ENCODE measurements around the gene FNDC5. TPM values are rescaled to one million over a fixed set of nuclear protein-coding genes. Genes with fewer than 3 reads are reported as not detected.

The FNDC5 gene
- total RNA-seq, 1 experiment from 2014 or later: 0.84 TPM

- Histone ChIP-seq H3K4me3 (no peak overlapping the region), H3K4me1 (replicated peaks) (peaks cover 22% of the 10 kb centered on the region), H3K27me3 (replicated peaks) (no peaks in the 10 kb centered on the region), H3K27ac (no peak overlapping the region), H3K9me3 (replicated peaks) (no peaks in the 10 kb centered on the region), H3K36me3 (peaks cover 44% of the 10 kb centered on the region)
- no peak for DNase-seq (ENCODE audit: low read depth in 1 of 2, low spot score in 2 of 2)
These were observed 10.8 kb downstream of the FNDC5 start for GRCh38 chr1:32859915-32860314.

GRCh38 chr1:32858791-32859190 is 11.9 kb downstream of the FNDC5 start:
- peak in 1 of 2 experiments; percentile 11 for DNase-seq (ENCODE audit: low read depth in 1 of 2, low spot score in 2 of 2)
- no peak overlapping the region for H3K27ac ChIP-seq
- peaks cover 22% of the 10 kb centered on the region for H3K4me1 ChIP-seq (replicated peaks)
- no peak overlapping the region for H3K4me3 ChIP-seq
- no peaks in the 10 kb centered on the region for H3K9me3 ChIP-seq (replicated peaks)
- H3K36me3 ChIP-seq: peaks cover 55% of the 10 kb centered on the region
- H3K27me3 ChIP-seq (replicated peaks): no peaks in the 10 kb centered on the region

GRCh38 chr1:32858136-32858535 is 12.6 kb downstream of the FNDC5 start:
- no peak overlapping the region for H3K4me3 ChIP-seq
- peaks cover 22% of the 10 kb centered on the region for H3K4me1 ChIP-seq (replicated peaks)
- DNase-seq (ENCODE audit: low read depth in 1 of 2, low spot score in 2 of 2): no peak
- no peaks in the 10 kb centered on the region for H3K27me3 ChIP-seq (replicated peaks)
- H3K27ac ChIP-seq: no peak overlapping the region
- H3K9me3 ChIP-seq (replicated peaks): no peaks in the 10 kb centered on the region
- peaks cover 59% of the 10 kb centered on the region for H3K36me3 ChIP-seq

DNA sequence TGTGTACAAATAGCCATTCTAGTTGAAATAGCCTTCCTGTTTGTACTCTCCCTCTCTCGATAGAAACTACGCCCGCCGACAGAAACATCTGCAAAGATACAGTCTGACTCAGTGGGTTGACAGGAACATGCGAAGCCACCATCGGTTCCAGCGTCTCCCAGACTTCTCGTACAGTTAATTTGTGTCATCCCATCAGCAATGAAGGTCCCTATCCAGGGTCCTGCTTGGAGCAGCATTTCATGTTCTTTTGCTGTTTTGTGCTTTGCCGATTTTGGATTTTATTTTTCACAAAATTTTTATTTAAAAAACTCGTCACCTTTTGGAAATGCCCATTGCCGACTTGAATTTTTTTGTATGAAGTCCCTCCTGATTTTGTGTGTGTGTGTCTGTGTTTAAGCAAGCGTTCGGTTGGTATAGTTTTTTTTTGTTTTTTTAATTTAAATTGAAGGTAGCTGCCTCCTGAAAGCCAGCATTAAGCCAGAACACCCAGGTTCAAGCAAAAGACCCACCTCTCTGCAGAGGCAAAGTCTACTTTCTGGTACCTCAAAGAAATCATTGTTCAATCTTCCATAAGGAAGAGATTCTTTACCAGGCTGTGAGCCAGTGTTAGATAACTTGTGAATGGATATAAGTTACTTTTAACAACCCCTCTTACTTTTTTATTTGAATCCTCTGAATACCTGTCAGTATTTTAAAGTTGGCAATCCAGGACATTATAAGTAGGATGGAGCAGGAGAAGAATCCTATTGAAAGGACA is 14.7 kb downstream of the FNDC5 start:
- Histone ChIP-seq H3K9me3 (replicated peaks) (no peaks in the 10 kb centered on the region), H3K4me3 (no peak overlapping the region), H3K4me1 (replicated peaks) (peaks cover 10% of the 10 kb centered on the region; the same call in 1 of the 2 replicates), H3K36me3 (peaks cover 62% of the 10 kb centered on the region), H3K27me3 (replicated peaks) (no peaks in the 10 kb centered on the region), H3K27ac (no peak overlapping the region)
- no peak for DNase-seq (ENCODE audit: low read depth in 1 of 2, low spot score in 2 of 2)

DNA sequence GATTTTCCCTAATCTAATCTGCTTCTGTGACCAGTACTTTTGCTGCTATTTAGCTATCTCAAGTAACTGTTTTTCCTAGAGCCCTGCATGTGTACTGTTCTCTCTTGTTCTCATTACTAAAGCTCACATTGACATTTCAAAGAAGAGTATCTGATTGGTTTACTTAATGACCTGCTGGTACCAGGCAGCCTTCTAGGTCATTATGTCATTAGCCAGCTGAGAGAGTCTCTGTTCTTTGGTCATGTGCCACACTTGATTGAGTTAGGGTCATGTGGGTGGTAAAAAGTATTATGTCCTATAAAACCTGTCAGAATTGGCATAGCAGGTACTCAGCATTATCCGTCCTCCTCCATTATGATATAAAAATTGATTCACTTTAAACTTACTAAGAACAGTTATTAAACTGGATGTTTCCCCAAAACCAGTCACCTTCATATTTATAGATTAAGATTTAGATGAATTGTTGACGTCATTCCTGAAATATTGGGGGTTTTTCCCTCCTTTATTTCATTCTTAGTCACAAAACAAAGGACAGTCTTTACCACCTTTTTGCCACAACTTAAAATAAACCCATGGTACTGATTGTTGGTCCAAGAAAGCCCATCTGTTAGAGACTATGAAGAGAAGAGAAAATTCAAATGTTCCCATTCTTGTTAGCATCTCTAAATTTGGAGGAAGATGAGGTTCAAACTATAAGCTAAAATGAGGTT is 22.2 kb downstream of the FNDC5 start:
- H3K4me1 ChIP-seq (replicated peaks): no peaks in the 10 kb centered on the region
- H3K9me3 ChIP-seq (replicated peaks): no peaks in the 10 kb centered on the region
- H3K27me3 ChIP-seq (replicated peaks): no peaks in the 10 kb centered on the region
- H3K27ac ChIP-seq: no peak overlapping the region
- H3K4me3 ChIP-seq: no peak overlapping the region
- no peak for DNase-seq (ENCODE audit: low read depth in 1 of 2, low spot score in 2 of 2)
- H3K36me3 ChIP-seq: peaks cover 44% of the 10 kb centered on the region

DNA sequence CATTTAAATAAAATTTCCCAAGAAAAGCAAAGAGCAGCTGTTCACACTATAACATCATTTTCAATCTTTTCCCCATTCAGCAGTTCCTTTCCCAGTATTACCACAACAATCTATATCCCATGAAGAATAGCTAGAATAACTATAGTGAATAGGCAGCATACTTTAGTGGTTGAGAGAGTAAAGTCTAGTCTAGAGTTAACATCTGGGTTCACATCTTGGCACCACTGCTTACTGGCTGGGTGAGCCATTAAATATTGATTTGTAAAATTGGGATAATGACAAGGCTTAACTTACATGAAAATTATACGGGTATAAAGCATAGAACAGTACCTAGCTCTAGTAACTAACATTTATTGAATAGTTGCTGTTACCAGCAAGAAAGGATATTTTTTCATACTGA is 38.8 kb downstream of the FNDC5 start:
- peaks cover 84% of the 10 kb centered on the region for H3K36me3 ChIP-seq
- no peak overlapping the region for H3K4me3 ChIP-seq
- DNase-seq (ENCODE audit: low read depth in 1 of 2, low spot score in 2 of 2): no peak
- H3K27me3 ChIP-seq (replicated peaks): no peaks in the 10 kb centered on the region
- no peaks in the 10 kb centered on the region for H3K4me1 ChIP-seq (replicated peaks)
- no peaks in the 10 kb centered on the region for H3K9me3 ChIP-seq (replicated peaks)
- no peak overlapping the region for H3K27ac ChIP-seq

DNA sequence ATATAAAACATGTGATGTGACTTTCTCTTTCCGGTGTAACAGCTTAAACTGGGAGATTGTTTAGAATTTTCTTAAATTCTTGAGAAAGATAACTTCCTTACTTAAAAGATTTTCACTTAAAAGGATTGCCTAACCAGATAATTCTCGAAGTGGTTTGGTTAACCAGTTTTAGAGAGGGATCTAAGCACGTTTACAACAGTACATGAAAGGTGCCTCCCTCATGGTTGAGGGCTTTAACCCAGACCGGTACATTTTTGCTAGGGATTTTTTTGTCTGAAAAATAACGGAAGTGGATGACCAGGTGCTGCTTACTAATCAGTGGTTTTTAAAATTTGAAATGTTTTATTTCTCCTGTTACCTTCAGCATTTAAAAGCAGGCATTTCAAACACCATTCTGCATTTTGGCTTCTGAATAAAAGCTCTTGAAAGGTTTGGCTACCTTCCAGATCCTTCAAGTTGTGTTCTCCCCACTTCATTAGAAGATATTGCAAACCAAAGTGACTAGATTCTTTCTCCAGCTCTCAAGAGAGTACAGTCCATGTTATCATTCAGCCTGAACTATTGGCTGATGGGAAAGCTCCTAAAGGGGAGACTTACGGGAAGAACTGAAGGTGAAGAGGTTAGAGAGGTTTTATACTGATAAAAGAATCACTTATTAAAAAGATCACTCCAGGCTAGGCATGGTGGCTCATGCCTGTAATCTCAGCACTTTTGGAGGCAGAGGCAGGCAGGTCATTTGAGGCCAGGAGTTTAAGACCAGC is 40.4 kb downstream of the FNDC5 start:
- H3K27ac ChIP-seq: no peak overlapping the region
- H3K27me3 ChIP-seq (replicated peaks): no peaks in the 10 kb centered on the region
- no peak overlapping the region for H3K4me3 ChIP-seq
- H3K4me1 ChIP-seq (replicated peaks): no peaks in the 10 kb centered on the region
- peaks cover 90% of the 10 kb centered on the region for H3K36me3 ChIP-seq
- no peak for DNase-seq (ENCODE audit: low read depth in 1 of 2, low spot score in 2 of 2)
- H3K9me3 ChIP-seq (replicated peaks): no peaks in the 10 kb centered on the region

- H3K4me1 ChIP-seq (replicated peaks): no peaks in the 10 kb centered on the region
- peaks cover 77% of the 10 kb centered on the region for H3K36me3 ChIP-seq
These were observed 42.4 kb downstream of the FNDC5 start for GRCh38 chr1:32828341-32828740.

GRCh38 chr1:32825181-32825580 is 45.5 kb downstream of the FNDC5 start:
- Histone ChIP-seq H3K36me3 (peaks cover 56% of the 10 kb centered on the region), H3K9me3 (replicated peaks) (no peaks in the 10 kb centered on the region), H3K27me3 (replicated peaks) (no peaks in the 10 kb centered on the region), H3K27ac (no peak overlapping the region), H3K4me1 (replicated peaks) (no peaks in the 10 kb centered on the region), H3K4me3 (no peak overlapping the region)
- no peak for DNase-seq (ENCODE audit: low read depth in 1 of 2, low spot score in 2 of 2)

More at GRCh38 chr1:32828341-32828740, 42.4 kb downstream of the FNDC5 start:
- Histone ChIP-seq H3K4me3 (no peak overlapping the region), H3K9me3 (replicated peaks) (no peaks in the 10 kb centered on the region), H3K27ac (no peak overlapping the region), H3K27me3 (replicated peaks) (no peaks in the 10 kb centered on the region)
- DNase-seq (ENCODE audit: low read depth in 1 of 2, low spot score in 2 of 2): peak in 1 of 2 experiments; percentile 11

DNA sequence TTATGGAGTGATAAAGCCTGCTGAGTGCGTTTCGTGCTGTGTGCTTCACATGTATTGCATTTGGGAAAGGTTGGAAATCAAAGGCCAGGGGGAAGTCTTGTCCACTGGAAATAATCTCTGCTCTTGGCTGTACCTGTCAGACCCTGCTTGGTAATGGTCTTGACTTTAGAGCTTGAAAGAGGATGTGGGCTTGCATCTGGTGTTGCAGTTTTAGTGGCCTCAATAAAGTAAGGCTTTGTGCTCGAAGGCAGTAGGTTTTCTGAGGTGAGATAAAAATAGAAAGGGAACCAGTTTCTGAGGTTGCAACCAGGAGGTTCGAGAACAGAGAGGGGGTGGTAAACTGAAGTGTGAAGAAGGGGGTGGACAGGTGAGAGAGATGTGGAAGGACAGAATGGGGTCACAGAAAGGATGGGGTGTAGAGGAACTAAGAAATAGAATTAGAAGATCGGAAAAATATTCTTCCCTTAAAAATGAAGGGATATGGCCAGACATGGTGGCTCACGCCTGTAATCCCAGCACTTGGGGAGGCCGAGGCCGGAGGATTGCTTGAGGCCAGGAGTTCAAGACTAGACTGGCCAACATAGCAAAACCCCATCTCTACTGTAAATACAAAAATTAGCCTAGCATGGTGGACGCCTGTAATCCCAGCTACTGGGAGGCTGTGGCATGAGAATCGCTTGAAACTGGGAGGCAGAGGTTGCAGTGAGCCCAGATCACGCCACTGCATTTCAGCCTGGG is 51.7 kb downstream of the FNDC5 start:
- no peak for DNase-seq (ENCODE audit: low read depth in 1 of 2, low spot score in 2 of 2)
- no peaks in the 10 kb centered on the region for H3K27me3 ChIP-seq (replicated peaks)
- H3K4me1 ChIP-seq (replicated peaks): peaks cover 32% of the 10 kb centered on the region
- peak overlapping the region; percentile 84 for H3K4me3 ChIP-seq
- peaks cover 34% of the 10 kb centered on the region for H3K36me3 ChIP-seq
- peak overlapping the region; percentile 94 for H3K27ac ChIP-seq
- H3K9me3 ChIP-seq (replicated peaks): no peaks in the 10 kb centered on the region

DNA sequence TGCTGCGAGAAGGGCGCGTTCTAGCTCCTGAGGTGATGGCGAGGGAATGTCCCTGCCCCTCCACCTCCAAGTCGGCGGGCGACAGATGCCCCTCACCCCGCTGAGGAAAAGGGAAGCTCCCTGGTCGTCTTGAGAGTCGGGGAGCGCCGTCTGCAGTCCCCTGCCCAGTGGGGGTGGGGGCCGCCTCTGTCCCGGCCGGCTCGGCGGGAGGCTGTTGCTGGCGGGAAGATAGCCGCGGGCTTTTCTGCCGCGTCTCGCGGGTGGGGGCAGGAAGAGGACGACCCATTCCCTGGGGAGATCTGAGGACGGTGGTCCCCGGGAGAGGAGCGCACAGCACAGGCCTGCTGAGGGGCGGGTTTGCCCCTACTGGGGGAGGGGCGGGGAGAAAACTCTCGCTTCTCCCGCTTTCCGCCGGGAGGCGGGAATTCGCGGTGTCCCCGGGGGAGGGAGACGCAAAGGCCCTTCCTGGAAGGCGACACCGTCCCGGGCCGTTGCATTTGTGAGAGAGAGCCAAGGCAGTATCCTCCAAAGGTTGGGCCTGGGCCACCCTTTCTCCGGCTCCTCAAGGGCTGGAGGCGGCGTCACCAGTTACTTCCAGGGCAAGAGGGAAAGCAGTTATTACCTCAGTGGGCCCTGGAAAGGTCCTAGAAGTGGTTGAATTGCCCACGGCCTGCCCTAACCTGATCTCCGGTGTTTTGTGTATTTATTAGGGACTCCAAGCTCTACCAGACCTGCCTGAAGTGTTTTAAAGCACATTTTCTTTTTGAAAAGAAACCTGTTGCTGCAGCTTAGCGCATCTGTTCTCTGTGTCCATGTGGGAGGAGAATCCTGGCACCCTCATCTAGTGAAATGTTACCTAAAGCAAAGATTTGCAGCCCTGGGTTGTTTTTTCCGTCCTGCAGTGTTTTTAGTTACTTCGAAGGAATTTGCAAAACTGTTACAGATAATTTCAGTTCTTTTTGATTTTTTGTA is 52.6 kb downstream of the FNDC5 start:
- no peaks in the 10 kb centered on the region for H3K9me3 ChIP-seq (replicated peaks)
- DNase-seq (ENCODE audit: low read depth in 1 of 2, low spot score in 2 of 2): peak; percentile 87 to 90
- peak overlapping the region; percentile 84 for H3K4me3 ChIP-seq
- no peaks in the 10 kb centered on the region for H3K27me3 ChIP-seq (replicated peaks)
- H3K36me3 ChIP-seq: peaks cover 43% of the 10 kb centered on the region
- peak overlapping the region; percentile 94 for H3K27ac ChIP-seq
- H3K4me1 ChIP-seq (replicated peaks): peaks cover 33% of the 10 kb centered on the region

GRCh38 chr1:32817159-32817814 is 53.4 kb downstream of the FNDC5 start, which contains the start of the genes S100PBP and YARS1:
TSS of gene S100PBP (plus strand) at chr1:32817653. CDS start at chr1:32826100, 8,447 bp downstream.
TSS of gene YARS1 (minus strand) at chr1:32817358. CDS start at chr1:32817244, 114 bp downstream.
- Histone ChIP-seq H3K4me1 (replicated peaks) (peaks cover 33% of the 10 kb centered on the region), H3K36me3 (peaks cover 40% of the 10 kb centered on the region), H3K9me3 (replicated peaks) (no peaks in the 10 kb centered on the region), H3K27ac (peak within 1 kb of the TSS; percentile 94), H3K27me3 (replicated peaks) (no peaks in the 10 kb centered on the region), H3K4me3 (peak within 1 kb of the TSS; percentile 84)
- DNase-seq (ENCODE audit: low read depth in 1 of 2, low spot score in 2 of 2): peak; percentile 97 to 100
